ENCODE measurements around the gene CBX7.

CBX7 gene

GRCh38 chr22:39122772-39123470 lies 29.6 kb downstream of the CBX7 start:
- DNase-seq = no peak

DNA sequence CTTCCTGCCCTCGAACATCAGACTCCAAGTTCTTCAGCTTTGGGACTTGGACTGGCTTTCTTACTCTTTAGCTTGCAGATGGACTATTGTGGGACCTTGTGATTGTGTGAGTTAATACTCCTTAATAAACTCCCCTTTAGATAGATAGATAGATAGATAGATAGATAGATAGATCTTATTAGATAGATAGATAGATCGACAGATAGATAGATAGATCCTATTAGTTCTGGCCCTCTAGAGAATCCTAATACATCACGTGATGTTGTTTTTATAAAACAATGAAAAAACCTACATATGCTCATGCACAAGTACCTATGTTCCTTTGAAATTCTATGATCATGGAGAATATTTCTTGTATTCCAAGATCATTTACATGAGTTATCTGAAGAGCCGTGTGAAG lies 31.5 kb downstream of the CBX7 start:
- DNase-seq = no peak

DNA sequence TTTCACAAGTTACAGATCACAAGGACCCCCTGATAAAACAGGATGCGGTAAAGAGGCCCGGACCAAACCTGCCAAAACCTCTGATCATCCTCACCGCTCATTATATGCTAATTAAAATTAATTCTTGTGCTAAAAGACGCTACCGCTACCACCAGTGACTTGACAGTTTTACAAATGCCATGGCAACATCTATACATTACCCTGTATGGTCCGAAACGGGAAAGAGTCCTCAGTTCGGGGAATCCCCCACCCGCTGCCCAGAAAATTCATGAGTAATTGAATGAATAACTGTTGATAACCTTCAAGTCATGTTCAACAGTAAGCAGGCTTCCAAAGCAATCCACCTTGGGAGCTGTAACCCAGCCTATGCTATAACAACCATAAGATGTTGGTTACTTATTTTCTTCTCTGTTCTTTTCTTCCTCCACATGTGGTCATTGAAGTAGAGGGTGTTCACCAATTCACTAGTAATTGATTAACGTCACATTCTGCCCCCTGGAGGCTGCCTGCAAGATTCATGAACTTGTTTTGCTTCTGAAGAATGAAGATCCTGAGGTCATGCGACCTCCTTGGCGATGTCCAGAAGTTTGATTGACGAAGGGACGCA lies 34.8 kb downstream of the CBX7 start:
- DNase-seq = peak; percentile 75

- DNase-seq = no peak
Measured at GRCh38 chr22:39115977-39116621, 36.4 kb downstream of the CBX7 start.

GRCh38 chr22:39115570-39115969 lies 36.9 kb downstream of the CBX7 start:
- no peak for DNase-seq

- DNase-seq = no peak
Measured at GRCh38 chr22:39114112-39114511, 38.4 kb downstream of the CBX7 start.

DNA sequence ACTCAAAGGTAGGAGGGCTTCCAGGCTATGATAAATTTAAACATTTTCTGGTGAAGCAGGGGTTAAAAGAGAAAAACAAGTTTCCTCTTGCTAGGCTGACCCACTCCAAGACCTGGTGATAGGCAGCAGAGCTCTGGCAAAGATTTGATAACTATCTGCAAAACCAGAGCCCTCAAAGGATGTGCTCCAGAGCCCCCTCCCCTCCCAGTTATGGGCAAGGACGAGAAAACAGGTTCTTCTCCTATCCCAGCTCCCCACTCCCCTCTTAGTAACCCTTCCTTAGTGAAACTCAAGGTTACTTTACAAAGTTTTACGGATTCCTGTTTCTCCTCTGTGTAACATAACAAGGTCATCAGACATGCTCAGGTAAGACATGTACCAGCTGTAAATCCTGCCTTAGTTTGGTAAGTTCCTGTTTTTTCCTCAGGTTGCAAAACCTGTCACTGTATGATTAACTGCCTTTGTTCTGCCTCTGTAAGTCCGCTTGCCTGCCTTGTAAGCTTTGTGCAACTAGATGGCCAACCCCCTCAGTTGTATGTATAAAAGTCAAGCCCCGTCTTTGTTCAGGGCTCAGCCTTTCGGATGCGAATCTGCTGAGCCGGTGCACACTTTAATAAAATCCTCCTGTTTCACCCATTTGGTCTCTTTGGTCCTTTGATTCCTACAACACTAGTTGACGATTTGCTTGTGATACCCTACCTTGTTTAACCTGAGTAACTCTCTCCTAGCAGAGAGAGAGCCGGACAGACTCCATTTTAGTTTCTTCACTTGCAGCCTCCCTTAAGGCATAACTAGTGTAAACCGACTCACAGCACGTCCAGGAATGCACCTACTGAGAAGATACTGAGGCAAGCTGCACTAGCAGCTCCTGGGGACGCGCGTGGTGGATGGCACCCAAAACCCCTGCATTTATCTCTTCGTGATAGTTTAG lies 41.6 kb downstream of the CBX7 start:
- no peak for DNase-seq

DNA sequence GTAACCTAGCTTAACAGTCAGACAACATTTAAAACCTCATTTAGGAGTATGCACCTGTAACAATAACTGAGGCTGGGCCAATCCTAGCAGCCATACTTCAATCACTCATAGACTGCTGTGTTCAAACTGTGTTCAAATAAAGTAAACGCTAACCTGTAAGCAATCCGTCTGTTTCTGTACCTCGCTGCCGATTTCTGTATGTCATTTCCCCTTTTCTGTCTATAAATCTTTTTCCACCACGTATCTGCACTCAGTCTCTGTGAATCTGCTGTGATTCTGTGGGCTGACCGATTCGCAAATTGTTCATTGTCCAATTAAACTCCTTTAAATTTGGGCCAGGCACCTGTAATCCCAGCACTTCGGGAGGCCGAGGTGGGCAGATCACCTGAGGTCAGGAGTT lies 43.1 kb downstream of the CBX7 start:
- DNase-seq = no peak

DNA sequence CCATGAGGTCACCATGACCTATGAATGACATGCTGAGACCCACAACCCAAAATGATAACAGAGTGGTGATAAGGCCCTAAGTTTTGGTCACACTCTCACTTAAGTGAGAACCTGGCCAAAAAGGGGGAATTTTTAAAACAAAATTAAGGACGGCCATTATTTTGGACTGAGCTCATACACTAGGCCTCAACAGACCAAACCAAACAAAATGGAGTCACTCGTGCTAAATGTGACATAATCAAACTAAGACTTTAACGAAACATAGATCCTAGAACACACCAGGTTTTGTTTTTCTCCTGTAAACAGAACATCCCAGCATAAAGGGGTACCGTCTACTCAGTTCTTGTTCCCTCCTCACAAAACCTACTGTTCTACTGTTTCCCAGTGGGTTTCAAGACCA lies 44.0 kb downstream of the CBX7 start:
- no peak for DNase-seq

GRCh38 chr22:39106326-39106725 lies 46.2 kb downstream of the CBX7 start:
- no peak for DNase-seq

- no peak for DNase-seq
Measured at GRCh38 chr22:39103431-39103830, 49.0 kb downstream of the CBX7 start.

- no peak for DNase-seq
Measured at GRCh38 chr22:39101226-39101625, 51.3 kb downstream of the CBX7 start.

DNA sequence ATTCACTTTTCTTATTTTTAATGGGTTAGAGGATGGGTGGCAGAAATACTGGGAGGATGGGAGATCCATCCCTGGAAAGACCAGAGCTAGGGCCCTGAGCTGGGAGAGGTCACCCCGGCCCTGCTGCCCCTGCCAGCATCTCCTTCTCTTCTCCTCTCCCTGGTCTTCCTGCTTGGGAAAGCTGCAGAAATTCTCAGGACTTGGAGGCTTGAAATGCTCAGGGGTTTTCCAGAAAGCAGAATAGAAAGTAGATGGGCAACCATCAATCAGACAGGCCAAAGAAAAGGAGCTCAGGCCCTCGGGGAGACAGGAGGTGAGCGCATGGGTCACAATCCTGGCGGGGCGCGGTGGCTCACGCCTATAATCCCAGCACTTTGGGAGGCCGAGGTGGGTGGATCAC lies 53.9 kb downstream of the CBX7 start:
- no peak for DNase-seq

DNA sequence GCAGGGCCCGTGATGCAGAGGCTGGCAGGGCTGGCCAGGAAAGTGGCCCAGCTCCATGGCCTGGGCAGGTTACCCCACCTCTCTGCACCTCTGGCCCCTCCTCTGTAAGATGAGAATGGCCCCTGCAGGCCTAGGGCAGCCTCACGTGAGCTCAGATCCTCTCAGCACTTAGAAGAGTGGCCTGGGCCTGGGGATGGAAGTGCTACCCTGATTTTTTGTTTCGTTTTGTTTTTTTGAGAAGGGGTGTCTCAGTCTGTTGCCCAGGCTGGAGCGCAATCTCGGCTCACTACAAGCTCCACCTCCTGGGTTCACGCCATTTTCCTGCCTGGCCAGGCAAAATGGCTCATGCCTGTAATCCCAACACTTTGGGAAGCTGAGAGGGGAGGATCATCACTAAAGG lies 54.5 kb downstream of the CBX7 start:
- DNase-seq = no peak

GRCh38 chr22:39097098-39098020 lies 55.1 kb downstream of the CBX7 start, which contains the start of gene APOBEC3H:
TSS of gene APOBEC3H (plus strand) at chr22:39097244. CDS start at chr22:39100279, 3,035 bp downstream.
- DNase-seq = peak; percentile 48

GRCh38 chr22:39095971-39096370 lies 56.5 kb downstream of the CBX7 start:
- DNase-seq = no peak

GRCh38 chr22:39094717-39095389 lies 57.6 kb downstream of the CBX7 start:
- DNase-seq = no peak

DNA sequence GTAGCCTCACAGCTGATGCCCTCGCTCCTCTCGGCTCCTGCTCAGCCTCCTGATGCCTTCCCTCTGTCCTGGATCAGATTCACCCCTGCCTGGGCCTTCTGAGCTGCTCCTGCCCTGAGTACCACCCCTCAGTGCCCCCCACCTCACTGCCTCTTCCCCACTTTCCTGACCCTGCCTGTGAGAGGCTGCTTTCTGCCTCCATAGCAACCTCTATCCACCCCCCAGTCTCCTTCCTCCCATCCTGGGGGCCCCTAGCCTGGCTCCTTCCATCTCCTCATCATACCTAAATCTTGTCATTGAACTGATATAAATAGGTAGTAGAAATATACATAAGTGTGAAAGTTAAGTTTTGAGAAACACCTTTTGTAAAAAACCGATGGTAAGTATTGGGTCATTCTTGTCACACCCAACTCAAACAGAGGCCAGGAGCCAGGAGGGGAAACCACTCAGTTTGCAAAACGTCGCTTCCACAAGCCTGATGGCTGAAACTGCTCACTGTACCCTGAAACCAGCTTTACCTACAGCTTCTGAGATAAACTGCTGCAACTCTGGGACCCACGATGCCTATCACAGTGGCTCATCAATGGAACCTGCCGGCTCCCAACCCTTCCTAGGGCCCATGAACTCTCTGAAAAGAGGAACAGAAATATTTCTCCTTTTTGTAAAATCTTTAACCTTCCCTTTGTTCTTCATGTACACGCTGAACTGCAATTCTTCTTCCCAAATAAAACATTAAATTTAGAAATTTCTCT lies 60.2 kb downstream of the CBX7 start:
- DNase-seq = no peak

DNA sequence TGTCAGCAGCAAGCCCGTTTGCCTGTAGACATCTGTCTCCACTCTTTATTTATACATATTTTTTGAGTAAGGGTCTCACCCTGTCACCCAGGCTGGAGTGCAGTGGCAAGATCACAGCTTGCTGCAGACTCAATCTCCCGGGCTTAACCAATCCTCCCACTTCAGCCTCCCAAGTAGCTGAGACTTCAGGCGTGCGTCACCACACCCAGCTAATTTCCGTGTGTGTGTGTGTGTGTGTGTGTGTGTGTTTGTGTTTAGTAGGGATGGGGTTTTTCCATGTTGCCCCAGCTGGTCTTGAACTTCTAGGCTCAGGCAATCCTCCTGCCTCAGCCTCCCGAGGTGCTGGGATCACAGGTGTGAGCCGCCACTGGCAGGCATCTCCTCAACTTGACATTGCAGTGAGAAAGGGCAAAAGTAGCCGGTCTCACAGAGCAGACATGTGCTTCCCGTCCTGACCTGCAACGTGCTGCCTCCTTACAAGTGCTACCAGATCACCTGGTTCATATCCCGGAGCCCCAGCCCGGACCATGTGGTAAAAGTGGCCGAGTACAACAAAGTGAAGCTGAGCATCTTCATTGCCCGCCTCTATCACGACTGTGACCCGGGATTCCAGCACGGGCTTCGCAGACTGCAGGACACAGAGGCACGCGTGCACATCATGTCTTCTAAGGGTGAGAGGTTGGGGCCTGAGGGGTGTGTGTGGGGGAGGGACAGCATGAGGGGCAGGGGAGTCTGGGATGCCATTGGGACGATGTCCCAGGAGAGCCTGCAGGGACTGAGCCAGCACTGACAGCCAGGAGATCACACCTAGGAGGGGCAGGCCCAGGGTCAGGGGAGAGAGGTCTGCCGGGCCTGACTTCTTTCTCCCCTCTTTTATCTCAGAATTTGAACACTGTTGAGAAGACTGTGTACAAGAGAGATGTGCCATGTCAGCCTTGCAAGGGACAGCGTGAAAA lies 61.1 kb downstream of the CBX7 start:
- no peak for DNase-seq
